ENCODE measurements around the gene SBK1. TPM values are rescaled to one million over a fixed set of nuclear protein-coding genes. Genes with fewer than 3 reads are reported as not detected.

Gene SBK1
- total RNA-seq, 1 experiment from 2014 or later: 6.7 TPM

GRCh38 chr16:28258567-28258966 is 33.8 kb upstream of the SBK1 start:
- no peak overlapping the region for H3K27ac Mint-ChIP-seq (ENCODE audit: unreplicated experiment)
- CTCF ChIA-PET: no interaction called here
- H3K4me3 Mint-ChIP-seq (ENCODE audit: unreplicated experiment): no peak overlapping the region
- POLR2A ChIA-PET: no interaction called here
- Histone ChIP-seq H3K9me3 (no peaks in the 10 kb centered on the region), H3K4me3 (ENCODE audit: low read depth, low read length) (no peak overlapping the region), H3K27me3 (replicated peaks; ENCODE audit: control insufficient read depth, insufficient read depth, low read length) (no peaks in the 10 kb centered on the region), H3K36me3 (ENCODE audit: control insufficient read depth, insufficient read depth, low read length) (no peaks in the 10 kb centered on the region), H3K4me1 (no peaks in the 10 kb centered on the region)
- peaks cover 8% of the 10 kb centered on the region for H3K27me3 Mint-ChIP-seq (ENCODE audit: insufficient read depth, unreplicated experiment)
- H3K4me1 Mint-ChIP-seq (ENCODE audit: low read depth, unreplicated experiment): no peaks in the 10 kb centered on the region
- intact Hi-C loops (cut with micrococcal nuclease; ENCODE audit: unreplicated experiment): no loop called here
- no peak for TF ChIP-seq CTCF (IDR thresholded peaks at IDR 0.05; ENCODE audit: insufficient read depth in 1 of 2, low read depth in 1 of 2, low read length in 1 of 2, severe bottlenecking in 1 of 2, unreplicated experiment in 1 of 2)
- no peak for DNase-seq
- H3K9me3 Mint-ChIP-seq (ENCODE audit: unreplicated experiment): no peaks in the 10 kb centered on the region
- H3K36me3 Mint-ChIP-seq (ENCODE audit: insufficient read depth, unreplicated experiment): no peaks in the 10 kb centered on the region
- no TSS peak for BruUV-seq (replicated peaks)

DNA sequence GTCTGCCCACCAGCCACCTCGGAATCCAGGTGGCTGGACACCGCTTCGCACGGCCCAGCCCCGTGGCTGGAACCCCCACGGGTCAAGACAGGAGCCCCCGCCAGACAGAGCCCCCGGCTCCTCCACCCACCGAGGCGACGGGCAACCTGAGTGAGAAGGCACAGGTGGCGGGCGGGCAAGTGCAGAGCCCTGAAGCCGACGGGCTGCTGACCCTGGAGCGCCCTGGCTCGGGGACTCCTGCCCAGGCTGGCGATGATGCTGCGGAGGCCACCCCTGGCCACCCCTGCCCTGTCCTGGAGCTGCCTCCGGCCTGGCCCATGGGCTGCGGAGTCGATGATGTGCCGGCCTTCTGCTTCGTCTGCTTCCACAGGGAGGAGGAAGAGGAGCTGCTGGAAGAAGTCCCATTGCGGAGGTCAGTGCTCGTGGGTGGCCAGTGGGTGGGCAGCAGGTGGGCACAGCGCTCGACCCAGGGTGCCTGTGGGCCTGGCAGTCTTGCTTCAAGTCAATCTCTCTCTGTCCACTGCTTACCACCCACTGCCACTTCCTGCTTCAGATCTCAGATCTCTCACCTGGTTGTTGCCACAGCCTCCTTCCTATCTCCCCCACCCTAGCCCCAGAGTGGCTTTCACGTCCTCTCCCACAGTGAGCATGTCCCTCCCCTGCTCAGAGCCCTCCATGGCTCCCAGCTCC is 33.1 kb upstream of the SBK1 start:
- Mint-ChIP-seq H3K36me3 (ENCODE audit: insufficient read depth, unreplicated experiment) (no peaks in the 10 kb centered on the region), H3K9me3 (ENCODE audit: unreplicated experiment) (no peaks in the 10 kb centered on the region), H3K4me1 (ENCODE audit: low read depth, unreplicated experiment) (no peaks in the 10 kb centered on the region), H3K27ac (ENCODE audit: unreplicated experiment) (no peak overlapping the region), H3K4me3 (ENCODE audit: unreplicated experiment) (no peak overlapping the region), H3K27me3 (ENCODE audit: insufficient read depth, unreplicated experiment) (peaks cover 8% of the 10 kb centered on the region)
- Histone ChIP-seq H3K4me1 (no peaks in the 10 kb centered on the region), H3K36me3 (ENCODE audit: control insufficient read depth, insufficient read depth, low read length) (no peaks in the 10 kb centered on the region), H3K4me3 (ENCODE audit: low read depth, low read length) (no peak overlapping the region), H3K27me3 (replicated peaks; ENCODE audit: control insufficient read depth, insufficient read depth, low read length) (no peaks in the 10 kb centered on the region), H3K9me3 (no peaks in the 10 kb centered on the region)
- TF ChIP-seq CTCF (IDR thresholded peaks at IDR 0.05; ENCODE audit: insufficient read depth in 1 of 2, low read depth in 1 of 2, low read length in 1 of 2, severe bottlenecking in 1 of 2, unreplicated experiment in 1 of 2): no peak
- no TSS peak for BruUV-seq (replicated peaks)
- intact Hi-C loops (cut with micrococcal nuclease; ENCODE audit: unreplicated experiment): no loop called here
- no peak for DNase-seq
- ChIA-PET POLR2A (no interaction called here), CTCF (no interaction called here)

- no TSS peak for BruUV-seq (replicated peaks)
- intact Hi-C loops (cut with micrococcal nuclease; ENCODE audit: unreplicated experiment): no loop called here
- Mint-ChIP-seq H3K4me3 (ENCODE audit: unreplicated experiment) (no peak overlapping the region), H3K36me3 (ENCODE audit: insufficient read depth, unreplicated experiment) (no peaks in the 10 kb centered on the region), H3K4me1 (ENCODE audit: low read depth, unreplicated experiment) (peaks cover 5% of the 10 kb centered on the region), H3K27ac (ENCODE audit: unreplicated experiment) (no peak overlapping the region), H3K27me3 (ENCODE audit: insufficient read depth, unreplicated experiment) (peaks cover 8% of the 10 kb centered on the region), H3K9me3 (ENCODE audit: unreplicated experiment) (no peaks in the 10 kb centered on the region)
- Histone ChIP-seq H3K9me3 (no peaks in the 10 kb centered on the region), H3K36me3 (ENCODE audit: control insufficient read depth, insufficient read depth, low read length) (no peaks in the 10 kb centered on the region), H3K27me3 (replicated peaks; ENCODE audit: control insufficient read depth, insufficient read depth, low read length) (no peaks in the 10 kb centered on the region), H3K4me1 (no peaks in the 10 kb centered on the region), H3K4me3 (ENCODE audit: low read depth, low read length) (no peak overlapping the region)
- ChIA-PET POLR2A (no interaction called here), CTCF (no interaction called here)
- DNase-seq: no peak
- TF ChIP-seq CTCF (IDR thresholded peaks at IDR 0.05; ENCODE audit: insufficient read depth in 1 of 2, low read depth in 1 of 2, low read length in 1 of 2, severe bottlenecking in 1 of 2, unreplicated experiment in 1 of 2): no peak
These were observed 32.6 kb upstream of the SBK1 start for GRCh38 chr16:28259781-28260150.

Measured in Caco-2 (cell line).